ENCODE data around the gene CRACR2B.

The CRACR2B gene

GRCh38 chr11:815675-816432, 11.9 kb upstream of the CRACR2B start:
- Histone ChIP-seq H3K9me2 (replicated peaks; ENCODE audit: control insufficient read depth, low read length) (no peaks in the 10 kb centered on the region), H3K4me3 (ENCODE audit: low read length) (no peak overlapping the region), H3K27ac (ENCODE audit: low read depth, low read length) (no peak overlapping the region), H4K20me1 (ENCODE audit: control insufficient read depth, insufficient read depth, low read depth, low read length) (peaks cover 18% of the 10 kb centered on the region), H3K9me3 (ENCODE audit: control insufficient read depth, insufficient read depth, low read length) (no peaks in the 10 kb centered on the region), H3K36me3 (ENCODE audit: control insufficient read depth, low read length) (peaks cover 42% of the 10 kb centered on the region), H3K4me1 (ENCODE audit: control insufficient read depth, low read length) (peaks cover 41% of the 10 kb centered on the region), H3K27me3 (ENCODE audit: control insufficient read depth, low read length) (no peaks in the 10 kb centered on the region), H3F3A (ENCODE audit: control insufficient read depth, insufficient read depth) (peaks cover 50% of the 10 kb centered on the region), H3K4me2 (ENCODE audit: low read length) (no peak overlapping the region), H3K79me2 (ENCODE audit: control insufficient read depth, low read length) (peaks cover 23% of the 10 kb centered on the region)
- TF ChIP-seq, protein P1, sequence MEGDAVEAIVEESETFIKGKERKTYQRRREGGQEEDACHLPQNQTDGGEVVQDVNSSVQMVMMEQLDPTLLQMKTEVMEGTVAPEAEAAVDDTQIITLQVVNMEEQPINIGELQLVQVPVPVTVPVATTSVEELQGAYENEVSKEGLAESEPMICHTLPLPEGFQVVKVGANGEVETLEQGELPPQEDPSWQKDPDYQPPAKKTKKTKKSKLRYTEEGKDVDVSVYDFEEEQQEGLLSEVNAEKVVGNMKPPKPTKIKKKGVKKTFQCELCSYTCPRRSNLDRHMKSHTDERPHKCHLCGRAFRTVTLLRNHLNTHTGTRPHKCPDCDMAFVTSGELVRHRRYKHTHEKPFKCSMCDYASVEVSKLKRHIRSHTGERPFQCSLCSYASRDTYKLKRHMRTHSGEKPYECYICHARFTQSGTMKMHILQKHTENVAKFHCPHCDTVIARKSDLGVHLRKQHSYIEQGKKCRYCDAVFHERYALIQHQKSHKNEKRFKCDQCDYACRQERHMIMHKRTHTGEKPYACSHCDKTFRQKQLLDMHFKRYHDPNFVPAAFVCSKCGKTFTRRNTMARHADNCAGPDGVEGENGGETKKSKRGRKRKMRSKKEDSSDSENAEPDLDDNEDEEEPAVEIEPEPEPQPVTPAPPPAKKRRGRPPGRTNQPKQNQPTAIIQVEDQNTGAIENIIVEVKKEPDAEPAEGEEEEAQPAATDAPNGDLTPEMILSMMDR (IDR thresholded peaks at IDR 0.05; ENCODE audit: low read depth, low read length, poor library complexity, severe bottlenecking): no peak
- no peak for TF ChIP-seq EZH2phosphoT487 (IDR thresholded peaks at IDR 0.05; ENCODE audit: borderline replicate concordance, low read length)

DNA sequence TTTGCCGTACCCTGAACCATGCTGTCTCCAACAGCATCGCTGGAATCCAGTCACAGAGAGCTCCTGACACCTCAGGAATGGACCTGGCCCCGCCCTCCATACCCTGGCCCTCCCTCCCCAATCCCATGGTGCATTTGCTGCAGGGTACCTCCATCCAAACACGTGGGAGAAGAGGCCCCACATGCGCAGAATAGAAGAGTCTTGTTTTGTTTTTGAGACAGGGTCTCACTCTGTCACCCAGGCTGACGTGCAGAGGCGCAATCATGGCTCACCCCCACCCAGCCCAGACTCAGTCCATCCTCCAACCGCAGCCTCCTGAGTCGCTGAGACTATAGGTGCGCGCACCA, 11.3 kb upstream of the CRACR2B start:
- Histone ChIP-seq H3K36me3 (ENCODE audit: control insufficient read depth, low read length) (peaks cover 37% of the 10 kb centered on the region), H3K79me2 (ENCODE audit: control insufficient read depth, low read length) (peaks cover 23% of the 10 kb centered on the region), H3K4me1 (ENCODE audit: control insufficient read depth, low read length) (peaks cover 38% of the 10 kb centered on the region), H3F3A (ENCODE audit: control insufficient read depth, insufficient read depth) (peaks cover 45% of the 10 kb centered on the region), H3K4me2 (ENCODE audit: low read length) (no peak overlapping the region), H4K20me1 (ENCODE audit: control insufficient read depth, insufficient read depth, low read depth, low read length) (peaks cover 17% of the 10 kb centered on the region), H3K27ac (ENCODE audit: low read depth, low read length) (no peak overlapping the region), H3K9me3 (ENCODE audit: control insufficient read depth, insufficient read depth, low read length) (no peaks in the 10 kb centered on the region), H3K27me3 (ENCODE audit: control insufficient read depth, low read length) (no peaks in the 10 kb centered on the region), H3K9me2 (replicated peaks; ENCODE audit: control insufficient read depth, low read length) (no peaks in the 10 kb centered on the region), H3K4me3 (ENCODE audit: low read length) (no peak overlapping the region)
- no peak for TF ChIP-seq EZH2phosphoT487 (IDR thresholded peaks at IDR 0.05; ENCODE audit: borderline replicate concordance, low read length)
- TF ChIP-seq, protein P1 (IDR thresholded peaks at IDR 0.05; ENCODE audit: low read depth, low read length, poor library complexity, severe bottlenecking): no peak

DNA sequence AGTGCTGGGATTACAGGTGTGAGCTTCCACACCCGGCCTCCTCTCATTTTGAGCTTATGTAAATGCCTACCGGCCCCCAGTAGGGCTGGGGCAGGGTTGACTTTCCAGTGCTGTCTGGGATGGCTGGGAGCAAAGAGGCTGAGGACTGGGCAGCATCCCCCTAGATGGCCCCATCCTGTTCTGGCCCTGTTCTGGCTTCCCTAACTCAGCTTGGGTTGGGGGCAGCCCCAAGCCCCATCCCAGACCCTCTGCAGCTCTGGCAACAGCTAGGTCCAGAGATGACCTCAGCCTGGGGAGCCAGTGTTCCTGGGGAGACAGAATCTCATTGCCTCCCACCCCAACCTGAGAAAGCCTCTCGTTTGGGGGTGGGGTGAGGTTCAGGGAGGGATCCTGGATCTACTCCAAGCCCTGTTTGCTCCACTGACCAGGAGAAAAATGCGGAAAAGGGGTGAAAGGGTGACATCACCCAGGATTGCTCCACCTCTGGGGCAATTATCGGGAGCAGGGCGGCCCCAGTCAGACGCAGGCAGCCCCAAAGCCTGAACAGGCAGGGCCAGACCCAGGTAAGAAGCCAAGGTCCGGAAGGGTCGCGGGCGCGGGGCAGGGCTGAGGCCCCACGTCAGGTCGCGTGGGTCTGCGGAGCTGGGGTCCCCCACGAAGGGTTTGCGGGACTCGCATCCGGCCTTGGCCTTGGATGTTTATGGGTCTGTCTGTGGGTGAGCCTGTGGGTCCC, 9.2 kb upstream of the CRACR2B start, which contains the start of gene PNPLA2:
Gene PNPLA2 (plus strand): TSS at position 519 of the 733 bp plus-strand sequence. CDS start 805 bp downstream, outside the sequence.
- H3K79me2 ChIP-seq (ENCODE audit: control insufficient read depth, low read length): peaks cover 16% of the 10 kb centered on the region
- peak within 1 kb of the TSS; percentile 44 for H3K27ac ChIP-seq (ENCODE audit: low read depth, low read length)
- H3K9me3 ChIP-seq (ENCODE audit: control insufficient read depth, insufficient read depth, low read length): no peaks in the 10 kb centered on the region
- peaks cover 26% of the 10 kb centered on the region for H3F3A ChIP-seq (ENCODE audit: control insufficient read depth, insufficient read depth)
- H3K4me3 ChIP-seq (ENCODE audit: low read length): peak within 1 kb of the TSS; percentile 73
- peaks cover 11% of the 10 kb centered on the region for H4K20me1 ChIP-seq (ENCODE audit: control insufficient read depth, insufficient read depth, low read depth, low read length)
- H3K4me1 ChIP-seq (ENCODE audit: control insufficient read depth, low read length): peaks cover 20% of the 10 kb centered on the region
- peaks cover 18% of the 10 kb centered on the region for H3K36me3 ChIP-seq (ENCODE audit: control insufficient read depth, low read length)
- no peaks in the 10 kb centered on the region for H3K27me3 ChIP-seq (ENCODE audit: control insufficient read depth, low read length)
- peak within 1 kb of the TSS; percentile 83 for H3K4me2 ChIP-seq (ENCODE audit: low read length)
- TF ChIP-seq, protein P1 (IDR thresholded peaks at IDR 0.05; ENCODE audit: low read depth, low read length, poor library complexity, severe bottlenecking): no peak
- TF ChIP-seq EZH2phosphoT487 (IDR thresholded peaks at IDR 0.05; ENCODE audit: borderline replicate concordance, low read length): no peak
- no peaks in the 10 kb centered on the region for H3K9me2 ChIP-seq (replicated peaks; ENCODE audit: control insufficient read depth, low read length)

All from DOHH2 (cell line).